Measurements from ENCODE around the gene APIP. TPM values are rescaled to one million over a fixed set of nuclear protein-coding genes. Genes with fewer than 3 reads are reported as not detected.

APIP gene
- total and polyA plus RNA-seq, 10 of the 15 experiments (the other 5 are each of a cell fraction or from before 2014, with no cell fraction given) = 26.8 to 87.1 (median 52.8) TPM

DNA sequence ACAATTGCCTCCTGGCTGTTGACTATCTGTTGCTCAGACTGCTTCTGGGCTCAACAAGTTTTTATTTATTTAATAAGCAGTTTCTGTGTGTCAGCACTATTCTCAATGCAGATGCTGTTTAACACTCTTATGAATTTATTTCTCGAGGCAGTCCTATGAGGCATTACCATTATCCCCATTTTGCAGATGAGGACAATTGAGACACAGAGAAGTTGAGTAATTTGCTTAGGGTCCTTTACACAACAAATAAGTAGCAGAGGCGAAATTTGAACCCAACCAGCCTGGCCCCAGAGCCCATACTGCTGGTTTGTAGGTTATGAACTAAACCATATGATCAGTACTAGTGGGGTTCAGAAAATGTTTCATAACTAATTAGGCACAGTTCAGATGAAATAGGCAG, 58.7 kb downstream of the APIP start:
- intact Hi-C loops (cut with micrococcal nuclease; ENCODE audit: unreplicated experiment) = no loop called here
- DNase-seq (ENCODE audit: low read depth, low spot score) (no peak), ATAC-seq (no peak), FAIRE-seq (no peak)
- H3K9me3 ChIP-seq (replicated peaks; ENCODE audit: control insufficient read depth, insufficient read depth, low read length) = no peaks in the 10 kb centered on the region
- TF ChIP-seq STAT1 (conservative IDR thresholded peaks at IDR 0.05) = no peak
- no peak for TF ChIP-seq GABPA (IDR thresholded peaks at IDR 0.05; ENCODE audit: low read depth)
- TF ChIP-seq, protein P1, sequence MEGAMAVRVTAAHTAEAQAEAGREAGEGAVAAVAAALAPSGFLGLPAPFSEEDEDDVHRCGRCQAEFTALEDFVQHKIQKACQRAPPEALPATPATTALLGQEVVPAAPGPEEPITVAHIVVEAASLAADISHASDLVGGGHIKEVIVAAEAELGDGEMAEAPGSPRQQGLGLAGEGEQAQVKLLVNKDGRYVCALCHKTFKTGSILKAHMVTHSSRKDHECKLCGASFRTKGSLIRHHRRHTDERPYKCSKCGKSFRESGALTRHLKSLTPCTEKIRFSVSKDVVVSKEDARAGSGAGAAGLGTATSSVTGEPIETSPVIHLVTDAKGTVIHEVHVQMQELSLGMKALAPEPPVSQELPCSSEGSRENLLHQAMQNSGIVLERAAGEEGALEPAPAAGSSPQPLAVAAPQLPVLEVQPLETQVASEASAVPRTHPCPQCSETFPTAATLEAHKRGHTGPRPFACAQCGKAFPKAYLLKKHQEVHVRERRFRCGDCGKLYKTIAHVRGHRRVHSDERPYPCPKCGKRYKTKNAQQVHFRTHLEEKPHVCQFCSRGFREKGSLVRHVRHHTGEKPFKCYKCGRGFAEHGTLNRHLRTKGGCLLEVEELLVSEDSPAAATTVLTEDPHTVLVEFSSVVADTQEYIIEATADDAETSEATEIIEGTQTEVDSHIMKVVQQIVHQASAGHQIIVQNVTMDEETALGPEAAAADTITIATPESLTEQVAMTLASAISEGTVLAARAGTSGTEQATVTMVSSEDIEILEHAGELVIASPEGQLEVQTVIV (IDR thresholded peaks at IDR 0.05; ENCODE audit: borderline replicate concordance, partially characterized antibody) = no peak
- TF ChIP-seq, protein P2, sequence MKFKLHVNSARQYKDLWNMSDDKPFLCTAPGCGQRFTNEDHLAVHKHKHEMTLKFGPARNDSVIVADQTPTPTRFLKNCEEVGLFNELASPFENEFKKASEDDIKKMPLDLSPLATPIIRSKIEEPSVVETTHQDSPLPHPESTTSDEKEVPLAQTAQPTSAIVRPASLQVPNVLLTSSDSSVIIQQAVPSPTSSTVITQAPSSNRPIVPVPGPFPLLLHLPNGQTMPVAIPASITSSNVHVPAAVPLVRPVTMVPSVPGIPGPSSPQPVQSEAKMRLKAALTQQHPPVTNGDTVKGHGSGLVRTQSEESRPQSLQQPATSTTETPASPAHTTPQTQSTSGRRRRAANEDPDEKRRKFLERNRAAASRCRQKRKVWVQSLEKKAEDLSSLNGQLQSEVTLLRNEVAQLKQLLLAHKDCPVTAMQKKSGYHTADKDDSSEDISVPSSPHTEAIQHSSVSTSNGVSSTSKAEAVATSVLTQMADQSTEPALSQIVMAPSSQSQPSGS (IDR thresholded peaks at IDR 0.05; ENCODE audit: low read length) = no peak
- TF ChIP-seq, protein P3, sequence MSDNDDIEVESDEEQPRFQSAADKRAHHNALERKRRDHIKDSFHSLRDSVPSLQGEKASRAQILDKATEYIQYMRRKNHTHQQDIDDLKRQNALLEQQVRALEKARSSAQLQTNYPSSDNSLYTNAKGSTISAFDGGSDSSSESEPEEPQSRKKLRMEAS (IDR thresholded peaks at IDR 0.05; ENCODE audit: low read depth, low read length) = no peak
- TF ChIP-seq ZNF622 (IDR thresholded peaks at IDR 0.05) = no peak
- no peak for TF ChIP-seq FOXK2 (IDR thresholded peaks at IDR 0.05)
- H3K4me2 ChIP-seq (ENCODE audit: control insufficient read depth, insufficient read depth) = no peak overlapping the region
- H3K27ac ChIP-seq (ENCODE audit: control insufficient read depth, insufficient read depth) = no peak overlapping the region
- SMC1A ChIA-PET (ENCODE audit: uncharacterized antibody, unreplicated experiment) = no interaction called here
- in situ Hi-C loops (cut with MboI) = no loop called here
- no peaks in the 10 kb centered on the region for H3K36me3 ChIP-seq (ENCODE audit: control insufficient read depth in 2 of 2, insufficient read depth in 2 of 2, low read length in 1 of 2)
- RAD21 ChIA-PET (ENCODE audit: unreplicated experiment) = no interaction called here
- no peaks in the 10 kb centered on the region for H3K4me1 ChIP-seq (ENCODE audit: control insufficient read depth, insufficient read depth, low read length)
- H3K9ac ChIP-seq (ENCODE audit: control insufficient read depth, insufficient read depth, low read length) = no peak overlapping the region
- no peaks in the 10 kb centered on the region for H4K20me1 ChIP-seq (ENCODE audit: control insufficient read depth, insufficient read depth)
- no peak overlapping the region for H3K4me3 ChIP-seq
- BruUV-seq (replicated peaks) = no TSS peak
- H2AFZ ChIP-seq (ENCODE audit: control insufficient read depth, low read depth, low read length) = no peak overlapping the region
- CTCF ChIA-PET = no interaction called here
- POLR2A ChIA-PET = no interaction called here
- no peaks in the 10 kb centered on the region for H3K27me3 ChIP-seq (replicated peaks in 1 of 2; ENCODE audit: control insufficient read depth in 2 of 2, insufficient read depth in 2 of 2, low read length in 1 of 2)
- 3% methylated on average over 2 of the region's 2 CpGs for WGBS (ENCODE audit: insufficient coverage, insufficient replicate concordance, low lambda C conversion rate, missing lambda C conversion rate)
- no peaks in the 10 kb centered on the region for H3K79me2 ChIP-seq (ENCODE audit: control insufficient read depth, insufficient read depth, low read length)
